ENCODE data around the gene ZEB2. TPM values are rescaled to one million over a fixed set of nuclear protein-coding genes. Genes with fewer than 3 reads are reported as not detected.
A peak's percentile ranks its signal among the peaks of the same experiment; 100 is the strongest.

The ZEB2 gene
- total RNA-seq, 1 donor from 2014 or later = 108 TPM

- no peaks in the 10 kb centered on the region for H3K27me3 ChIP-seq (ENCODE audit: control insufficient read depth in 3 of 3, insufficient read depth in 3 of 3, low read length in 3 of 3)
- H3K4me1 ChIP-seq (ENCODE audit: control insufficient read depth in 3 of 3, insufficient read depth in 3 of 3, low read length in 3 of 3) = peaks cover 3 to 11% (median 9%) of the 10 kb centered on the region in 3 donors
- peaks cover under 1 to 15% (median 13%) of the 10 kb centered on the region in 3 donors for H3K36me3 ChIP-seq (ENCODE audit: control insufficient read depth in 3 of 3, insufficient read depth in 3 of 3, low read length in 3 of 3)
- no peak overlapping the region for H3K9ac ChIP-seq (ENCODE audit: low read depth in 1 of 3, low read length in 3 of 3)
- peak overlapping the region; percentile 33 to 55 (median 53) for H3K4me3 ChIP-seq (ENCODE audit: low read length in 3 of 3)
- no peaks in the 10 kb centered on the region for H3K9me3 ChIP-seq (ENCODE audit: control insufficient read depth in 3 of 3, low read length in 3 of 3)
- H3K27ac ChIP-seq (ENCODE audit: low read depth, low read length) = peak overlapping the region; percentile 8
Observed at GRCh38 chr2:144404586-144405314, 115.2 kb downstream of the ZEB2 start.

GRCh38 chr2:144403933-144404332, 116.0 kb downstream of the ZEB2 start:
- no peaks in the 10 kb centered on the region for H3K27me3 ChIP-seq (ENCODE audit: control insufficient read depth in 3 of 3, insufficient read depth in 3 of 3, low read length in 3 of 3)
- peak overlapping the region in 1 of 3 donors; percentile 8 for H3K4me3 ChIP-seq (ENCODE audit: low read length in 3 of 3)
- H3K4me1 ChIP-seq (ENCODE audit: control insufficient read depth in 3 of 3, insufficient read depth in 3 of 3, low read length in 3 of 3) = peaks cover 3 to 11% (median 9%) of the 10 kb centered on the region in 3 donors
- H3K9ac ChIP-seq (ENCODE audit: low read depth in 1 of 3, low read length in 3 of 3) = peak overlapping the region in 1 of 3 donors; percentile 24
- H3K27ac ChIP-seq (ENCODE audit: low read depth, low read length) = peak overlapping the region; percentile 8
- no peaks in the 10 kb centered on the region for H3K9me3 ChIP-seq (ENCODE audit: control insufficient read depth in 3 of 3, low read length in 3 of 3)
- peaks cover 6 to 23% (median 21%) of the 10 kb centered on the region in 3 donors for H3K36me3 ChIP-seq (ENCODE audit: control insufficient read depth in 3 of 3, insufficient read depth in 3 of 3, low read length in 3 of 3)

DNA sequence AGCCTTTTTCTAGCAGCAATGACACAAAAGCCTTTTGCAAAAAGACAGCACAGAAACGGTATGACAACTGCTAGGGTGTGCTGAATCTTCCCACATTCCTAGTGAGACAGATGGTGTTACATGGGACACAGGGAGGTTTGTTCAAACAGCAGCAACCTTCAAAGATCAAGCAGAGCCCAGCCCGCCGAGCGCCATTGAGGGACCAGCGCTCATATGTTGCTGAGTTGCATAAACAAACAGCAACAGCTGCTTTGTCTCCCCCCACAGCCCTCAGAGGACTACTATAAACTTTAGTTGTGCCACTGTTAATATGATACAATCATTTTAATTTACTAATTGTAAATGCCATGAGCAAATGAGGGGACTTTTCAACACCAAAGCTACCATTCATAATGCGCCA, 117.7 kb downstream of the ZEB2 start:
- H3K9ac ChIP-seq (ENCODE audit: low read depth in 1 of 3, low read length in 3 of 3) = no peak overlapping the region
- H3K9me3 ChIP-seq (ENCODE audit: control insufficient read depth in 3 of 3, low read length in 3 of 3) = no peaks in the 10 kb centered on the region
- no peak overlapping the region for H3K27ac ChIP-seq (ENCODE audit: low read depth, low read length)
- H3K4me3 ChIP-seq (ENCODE audit: low read length in 3 of 3) = no peak overlapping the region
- H3K27me3 ChIP-seq (ENCODE audit: control insufficient read depth in 3 of 3, insufficient read depth in 3 of 3, low read length in 3 of 3) = no peaks in the 10 kb centered on the region
- H3K36me3 ChIP-seq (ENCODE audit: control insufficient read depth in 3 of 3, insufficient read depth in 3 of 3, low read length in 3 of 3) = peaks cover 6 to 33% (median 30%) of the 10 kb centered on the region in 3 donors
- H3K4me1 ChIP-seq (ENCODE audit: control insufficient read depth in 3 of 3, insufficient read depth in 3 of 3, low read length in 3 of 3) = peaks cover 3 to 11% (median 9%) of the 10 kb centered on the region in 3 donors

GRCh38 chr2:144401036-144401435, 118.9 kb downstream of the ZEB2 start:
- Histone ChIP-seq H3K27ac (ENCODE audit: low read depth, low read length) (no peak overlapping the region), H3K36me3 (ENCODE audit: control insufficient read depth in 3 of 3, insufficient read depth in 3 of 3, low read length in 3 of 3) (peaks cover 6 to 36% (median 33%) of the 10 kb centered on the region in 3 donors), H3K27me3 (ENCODE audit: control insufficient read depth in 3 of 3, insufficient read depth in 3 of 3, low read length in 3 of 3) (no peaks in the 10 kb centered on the region), H3K4me3 (ENCODE audit: low read length in 3 of 3) (no peak overlapping the region), H3K9me3 (ENCODE audit: control insufficient read depth in 3 of 3, low read length in 3 of 3) (no peaks in the 10 kb centered on the region), H3K9ac (ENCODE audit: low read depth in 1 of 3, low read length in 3 of 3) (no peak overlapping the region), H3K4me1 (ENCODE audit: control insufficient read depth in 3 of 3, insufficient read depth in 3 of 3, low read length in 3 of 3) (peaks cover 7 to 11% (median 9%) of the 10 kb centered on the region in 3 donors)

DNA sequence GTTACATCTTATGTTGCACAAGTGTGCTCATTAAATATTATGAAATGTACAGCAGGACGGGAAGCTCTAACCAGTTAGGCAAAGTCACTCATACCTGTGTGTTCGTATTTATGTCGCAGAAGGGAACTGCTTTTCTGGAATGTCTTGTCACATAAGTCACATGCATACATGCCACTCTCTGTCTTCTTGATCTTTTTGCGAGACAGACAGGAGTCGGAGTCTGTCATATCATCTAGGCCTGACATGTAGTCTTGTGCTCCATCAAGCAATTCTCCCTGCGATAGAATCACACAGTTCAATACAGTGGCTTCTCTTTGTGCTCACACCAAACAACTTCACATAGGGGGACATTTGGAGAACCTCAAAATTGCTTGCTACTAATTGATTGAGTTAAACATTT, 123.6 kb downstream of the ZEB2 start:
- Histone ChIP-seq H3K27ac (ENCODE audit: low read depth, low read length) (no peak overlapping the region), H3K9me3 (ENCODE audit: control insufficient read depth in 3 of 3, low read length in 3 of 3) (no peaks in the 10 kb centered on the region), H3K36me3 (ENCODE audit: control insufficient read depth in 3 of 3, insufficient read depth in 3 of 3, low read length in 3 of 3) (peaks cover 6 to 58% (median 33%) of the 10 kb centered on the region in 3 donors), H3K4me1 (ENCODE audit: control insufficient read depth in 3 of 3, insufficient read depth in 3 of 3, low read length in 3 of 3) (peaks cover 0 to 3% (median 0%) of the 10 kb centered on the region in 3 donors), H3K4me3 (ENCODE audit: low read length in 3 of 3) (no peak overlapping the region), H3K27me3 (ENCODE audit: control insufficient read depth in 3 of 3, insufficient read depth in 3 of 3, low read length in 3 of 3) (no peaks in the 10 kb centered on the region), H3K9ac (ENCODE audit: low read depth in 1 of 3, low read length in 3 of 3) (no peak overlapping the region)

DNA sequence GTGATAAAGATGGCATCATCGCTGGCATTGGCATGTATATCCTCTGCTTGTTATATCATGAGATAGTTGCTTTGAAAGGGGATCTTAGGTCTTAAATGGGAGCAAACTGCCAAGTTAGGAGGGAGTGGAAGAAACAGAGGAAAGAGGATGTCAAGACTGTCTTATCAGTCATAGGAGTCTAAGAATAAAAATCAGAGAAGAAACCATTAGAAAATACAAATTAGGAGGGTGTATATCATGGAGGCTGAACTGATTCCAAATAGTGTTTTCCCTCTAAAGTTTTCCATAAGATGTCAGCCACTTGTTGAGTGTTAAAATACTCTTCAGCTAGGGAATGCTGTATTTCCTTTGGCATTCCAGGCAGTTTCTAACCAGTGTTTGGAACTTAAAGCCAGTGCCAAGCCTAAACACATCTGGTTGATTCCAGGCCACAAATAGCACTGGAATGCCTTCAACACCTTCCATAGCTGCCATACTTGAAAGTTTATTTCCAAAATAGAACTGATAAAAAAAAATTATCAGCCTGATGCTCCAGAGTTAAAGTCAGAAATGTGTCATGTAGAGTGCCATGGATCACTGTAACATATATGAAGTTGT, 129.4 kb downstream of the ZEB2 start:
- Histone ChIP-seq H3K9ac (ENCODE audit: low read depth in 1 of 3, low read length in 3 of 3) (no peak overlapping the region), H3K4me3 (ENCODE audit: low read length in 3 of 3) (no peak overlapping the region), H3K9me3 (ENCODE audit: control insufficient read depth in 3 of 3, low read length in 3 of 3) (no peaks in the 10 kb centered on the region), H3K4me1 (ENCODE audit: control insufficient read depth in 3 of 3, insufficient read depth in 3 of 3, low read length in 3 of 3) (no peaks in the 10 kb centered on the region), H3K36me3 (ENCODE audit: control insufficient read depth in 3 of 3, insufficient read depth in 3 of 3, low read length in 3 of 3) (peaks cover 5 to 28% (median 19%) of the 10 kb centered on the region in 3 donors), H3K27ac (ENCODE audit: low read depth, low read length) (no peak overlapping the region), H3K27me3 (ENCODE audit: control insufficient read depth in 3 of 3, insufficient read depth in 3 of 3, low read length in 3 of 3) (no peaks in the 10 kb centered on the region)

DNA sequence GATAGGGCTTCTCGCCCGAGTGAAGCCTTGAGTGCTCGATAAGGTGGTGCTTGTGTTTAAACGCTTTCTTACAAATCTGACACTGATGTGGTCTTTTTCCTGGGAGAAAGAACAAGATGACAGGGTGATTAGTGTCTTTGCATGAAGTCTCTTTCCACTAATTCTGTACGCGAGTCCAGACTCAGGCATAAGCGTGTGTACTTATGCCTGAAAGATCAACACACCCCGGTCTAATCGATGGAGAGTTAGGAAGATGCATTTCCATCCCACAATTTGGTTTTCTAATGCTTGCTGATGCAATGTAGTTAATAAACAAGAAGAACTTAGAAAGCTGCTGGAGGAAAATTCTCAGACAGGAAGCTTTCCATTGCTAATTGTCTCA, 130.0 kb downstream of the ZEB2 start:
- Histone ChIP-seq H3K27me3 (ENCODE audit: control insufficient read depth in 3 of 3, insufficient read depth in 3 of 3, low read length in 3 of 3) (no peaks in the 10 kb centered on the region), H3K4me1 (ENCODE audit: control insufficient read depth in 3 of 3, insufficient read depth in 3 of 3, low read length in 3 of 3) (no peaks in the 10 kb centered on the region), H3K9me3 (ENCODE audit: control insufficient read depth in 3 of 3, low read length in 3 of 3) (no peaks in the 10 kb centered on the region), H3K27ac (ENCODE audit: low read depth, low read length) (no peak overlapping the region), H3K4me3 (ENCODE audit: low read length in 3 of 3) (no peak overlapping the region), H3K36me3 (ENCODE audit: control insufficient read depth in 3 of 3, insufficient read depth in 3 of 3, low read length in 3 of 3) (peaks cover 5 to 26% (median 19%) of the 10 kb centered on the region in 3 donors), H3K9ac (ENCODE audit: low read depth in 1 of 3, low read length in 3 of 3) (no peak overlapping the region)

DNA sequence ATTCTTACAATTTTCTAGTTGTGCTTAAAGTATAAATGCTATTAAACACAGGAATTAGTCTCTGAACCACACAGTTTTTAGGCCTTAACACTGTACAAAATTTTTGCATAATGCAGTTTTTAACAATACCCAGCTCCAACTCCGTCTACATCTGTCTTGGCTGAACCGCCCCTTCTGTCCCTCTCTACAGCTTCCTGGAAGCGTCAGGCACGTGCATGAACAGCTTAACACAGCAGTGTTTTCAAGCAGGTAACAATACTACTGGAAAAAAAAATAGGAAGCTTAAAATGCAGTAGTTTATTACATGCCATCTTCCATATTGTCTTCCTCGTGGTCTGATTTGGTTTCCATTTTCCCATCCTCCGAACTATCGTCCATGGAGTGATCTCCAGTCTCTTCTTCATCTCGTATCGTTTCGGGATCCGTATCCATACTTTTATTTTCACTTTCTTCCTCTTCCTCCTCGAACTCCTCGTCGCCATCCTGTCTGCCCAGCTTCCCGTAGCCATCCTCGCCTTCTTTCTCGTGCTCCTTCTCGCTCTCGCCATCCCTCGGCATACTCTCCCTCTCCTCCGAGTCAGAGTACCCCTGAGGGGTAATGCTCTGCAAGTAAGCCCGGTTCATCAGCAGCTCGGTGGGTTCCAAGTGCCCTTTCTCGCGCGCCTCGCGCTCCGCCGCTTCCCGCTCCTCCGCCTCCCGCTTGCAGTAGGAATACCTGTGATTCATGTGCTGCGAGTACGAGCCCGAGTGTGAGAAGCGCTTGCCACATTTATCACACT, 130.6 kb downstream of the ZEB2 start:
- H3K4me3 ChIP-seq (ENCODE audit: low read length in 3 of 3) = no peak overlapping the region
- no peak overlapping the region for H3K9ac ChIP-seq (ENCODE audit: low read depth in 1 of 3, low read length in 3 of 3)
- no peaks in the 10 kb centered on the region for H3K27me3 ChIP-seq (ENCODE audit: control insufficient read depth in 3 of 3, insufficient read depth in 3 of 3, low read length in 3 of 3)
- H3K27ac ChIP-seq (ENCODE audit: low read depth, low read length) = no peak overlapping the region
- H3K9me3 ChIP-seq (ENCODE audit: control insufficient read depth in 3 of 3, low read length in 3 of 3) = no peaks in the 10 kb centered on the region
- no peaks in the 10 kb centered on the region for H3K4me1 ChIP-seq (ENCODE audit: control insufficient read depth in 3 of 3, insufficient read depth in 3 of 3, low read length in 3 of 3)
- peaks cover 5 to 21% (median 19%) of the 10 kb centered on the region in 3 donors for H3K36me3 ChIP-seq (ENCODE audit: control insufficient read depth in 3 of 3, insufficient read depth in 3 of 3, low read length in 3 of 3)

DNA sequence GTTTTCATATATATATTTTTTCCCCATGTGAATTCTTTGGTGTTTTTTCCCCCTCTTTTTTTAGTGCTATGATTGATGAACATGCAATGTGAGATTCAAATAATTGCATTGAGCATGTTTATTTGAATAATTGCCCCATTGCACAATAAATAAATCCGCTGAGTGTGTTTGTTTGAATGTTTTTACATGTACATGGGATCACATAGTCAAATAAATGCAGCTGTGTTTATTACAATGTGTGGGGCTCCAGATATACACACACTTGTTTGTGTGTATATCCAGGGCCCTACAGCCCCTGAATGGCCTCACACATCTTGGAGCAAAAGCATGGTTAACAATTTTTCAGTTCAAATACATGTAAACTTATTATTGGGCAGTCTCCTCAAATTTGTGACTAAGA, 134.5 kb downstream of the ZEB2 start:
- Histone ChIP-seq H3K4me1 (ENCODE audit: control insufficient read depth in 3 of 3, insufficient read depth in 3 of 3, low read length in 3 of 3) (no peaks in the 10 kb centered on the region), H3K27me3 (ENCODE audit: control insufficient read depth in 3 of 3, insufficient read depth in 3 of 3, low read length in 3 of 3) (no peaks in the 10 kb centered on the region), H3K36me3 (ENCODE audit: control insufficient read depth in 3 of 3, insufficient read depth in 3 of 3, low read length in 3 of 3) (peaks cover 5 to 11% (median 7%) of the 10 kb centered on the region in 3 donors), H3K9ac (ENCODE audit: low read depth in 1 of 3, low read length in 3 of 3) (no peak overlapping the region), H3K4me3 (ENCODE audit: low read length in 3 of 3) (no peak overlapping the region), H3K27ac (ENCODE audit: low read depth, low read length) (no peak overlapping the region), H3K9me3 (ENCODE audit: control insufficient read depth in 3 of 3, low read length in 3 of 3) (no peaks in the 10 kb centered on the region)
